NCI-H526 (cell line): ENCODE data around the gene SRGN.

Experiments used
- DNase-seq, 2 experiments: peaks; one replicate each; lab custom pipeline; 2025; lab: John Stamatoyannopoulos, UW

The SRGN gene

DNA sequence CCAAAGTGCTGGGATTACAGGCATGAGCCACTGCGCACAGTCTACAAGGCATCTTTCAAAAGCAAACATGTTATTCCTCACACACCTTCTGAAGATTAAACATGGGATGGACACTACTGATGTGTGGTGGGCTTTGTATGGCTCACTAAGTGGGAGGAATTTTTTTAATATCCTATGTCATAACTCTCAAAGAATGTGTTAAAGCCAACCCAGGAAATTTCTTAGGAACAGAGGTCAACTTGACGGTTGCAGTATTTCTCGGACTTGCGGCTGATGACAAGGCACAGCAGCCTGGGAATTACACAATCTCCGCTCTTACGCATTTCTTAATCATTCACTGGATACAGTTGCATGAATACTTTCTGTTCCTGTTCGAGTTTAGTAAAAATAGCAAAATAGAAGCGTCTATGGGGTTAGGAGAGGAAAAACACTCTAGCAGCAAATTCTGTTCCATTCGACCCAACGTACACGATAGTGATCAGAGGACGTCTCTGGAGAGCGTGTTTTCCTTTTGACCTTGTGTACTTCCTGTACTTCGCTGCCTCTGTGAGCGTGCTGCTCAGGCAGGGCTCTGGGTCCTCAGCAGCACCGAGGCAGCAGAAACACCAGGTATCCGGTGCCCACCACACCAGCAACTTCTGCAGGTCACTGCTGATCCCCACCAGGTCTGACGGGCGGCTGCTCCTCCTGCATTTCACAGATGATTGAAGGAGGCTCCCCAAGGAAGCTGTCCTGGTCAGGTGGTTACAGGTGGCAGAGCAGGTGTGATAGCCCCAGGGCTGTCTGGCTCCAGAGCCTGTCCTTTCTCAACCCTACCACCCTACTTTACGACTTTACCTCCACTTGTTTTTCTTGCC, 26.4 kb upstream of the SRGN start:
- DNase-seq: peak in 1 of 2 experiments; percentile 6

DNA sequence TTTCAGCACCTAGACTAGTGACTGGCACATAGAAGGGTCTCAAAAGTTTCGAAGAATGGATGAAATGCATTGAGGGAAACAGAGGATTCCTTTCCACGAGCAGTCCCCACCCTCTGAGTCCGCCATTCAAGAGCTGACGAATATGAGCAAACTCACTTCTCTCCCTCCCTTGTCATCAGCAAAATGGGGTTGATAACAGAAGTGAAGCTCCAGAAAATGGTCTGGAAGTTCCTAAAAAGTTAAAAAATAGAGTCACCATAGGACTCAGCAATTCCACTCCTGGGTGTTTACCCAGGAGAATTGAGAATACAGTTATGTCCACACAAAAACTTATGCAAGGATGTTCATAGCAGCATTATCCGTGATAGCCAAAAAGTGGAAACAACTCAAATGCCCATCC, 25.0 kb upstream of the SRGN start:
- DNase-seq: no peak

DNA sequence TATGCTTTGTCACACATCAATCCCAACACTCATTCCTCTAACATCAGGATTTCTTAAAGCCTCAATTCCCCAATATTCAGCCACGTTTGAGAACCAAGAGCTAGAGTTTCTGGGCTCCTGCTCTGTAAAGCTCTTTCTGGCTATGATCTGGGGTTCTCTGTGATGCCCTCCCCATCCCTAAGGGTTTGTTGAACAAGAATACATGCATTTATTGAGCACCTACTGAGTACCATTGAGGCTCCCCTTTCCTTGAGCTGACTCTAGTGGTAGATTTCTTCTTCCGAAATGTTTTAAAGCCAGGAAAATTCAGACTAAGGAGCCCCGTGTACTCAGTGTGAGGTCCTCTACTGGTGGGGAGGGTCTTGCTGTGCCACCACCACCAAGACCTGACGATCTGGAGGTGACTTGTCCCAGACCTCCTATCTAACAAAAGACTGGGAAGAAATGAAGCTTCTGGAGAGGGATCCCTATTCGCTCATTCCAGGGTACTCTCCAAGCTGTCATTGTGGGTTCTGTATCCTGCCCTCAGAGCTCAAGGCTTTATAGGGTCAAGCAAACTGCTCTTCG, 23.1 kb upstream of the SRGN start:
- DNase-seq: no peak

DNA sequence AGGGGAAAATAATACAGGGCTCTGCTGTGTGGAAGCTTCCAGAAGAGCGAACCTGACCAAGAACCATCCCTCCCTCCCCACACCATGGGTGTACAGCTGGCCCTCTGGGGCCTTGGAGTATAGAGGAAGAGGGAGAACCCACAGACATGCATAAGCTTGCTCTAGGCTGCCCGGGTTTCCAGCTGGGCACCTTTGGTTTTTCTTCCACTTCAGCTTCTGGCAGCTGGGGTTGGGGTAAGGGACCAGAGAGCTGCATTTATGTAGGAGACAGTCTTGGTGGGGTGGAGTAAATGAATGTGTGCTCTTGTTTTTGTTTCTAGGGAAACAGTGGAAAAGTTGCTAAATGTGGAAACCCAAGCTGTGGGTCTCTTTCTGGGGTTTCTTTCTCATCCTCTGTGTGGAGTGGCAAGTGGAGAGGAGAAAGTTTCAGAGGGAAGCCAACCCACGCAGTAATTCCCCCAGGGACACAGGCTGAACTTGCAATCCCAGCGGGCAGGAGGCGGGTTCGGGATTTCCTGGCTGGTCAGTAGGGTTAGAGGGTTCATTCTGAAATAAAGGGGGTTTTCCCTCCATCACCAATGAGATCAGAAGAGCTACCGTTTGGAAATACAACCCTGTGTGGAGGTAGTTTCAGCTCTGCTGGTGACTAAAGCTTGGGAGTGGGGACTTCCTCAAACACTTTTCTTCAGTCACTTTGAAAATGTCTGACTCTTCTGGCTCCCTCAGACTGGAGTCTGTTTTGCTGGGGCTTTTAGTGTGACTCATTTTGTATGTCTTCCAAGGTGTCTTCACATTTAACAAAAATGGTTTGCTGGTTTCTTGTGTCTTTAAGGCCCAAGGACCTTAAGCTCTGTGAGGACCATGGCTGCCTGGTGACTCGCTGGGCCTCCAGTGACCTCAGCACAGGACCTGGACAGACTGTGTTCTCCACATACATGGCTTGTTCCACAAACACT, 22.2 kb upstream of the SRGN start:
- no peak for DNase-seq

DNA sequence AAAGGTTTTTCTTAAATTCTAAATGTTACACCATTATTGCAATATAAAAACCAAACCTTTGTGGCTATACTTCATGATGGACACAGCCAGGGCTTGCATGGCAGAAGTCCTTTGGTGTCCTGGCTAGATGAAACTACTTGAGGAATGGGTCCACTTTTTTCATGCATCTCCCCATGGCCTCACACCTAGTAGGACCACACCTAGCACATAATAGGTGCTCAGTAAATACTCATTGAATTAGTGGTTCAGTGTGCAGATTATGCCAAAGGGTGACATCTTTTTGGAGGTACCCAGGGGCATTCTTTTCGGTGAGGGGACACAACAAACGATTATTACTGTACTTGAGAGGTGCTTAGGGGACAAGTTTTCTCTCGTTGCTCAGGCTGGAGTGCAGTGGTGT, 20.7 kb upstream of the SRGN start:
- no peak for DNase-seq

DNA sequence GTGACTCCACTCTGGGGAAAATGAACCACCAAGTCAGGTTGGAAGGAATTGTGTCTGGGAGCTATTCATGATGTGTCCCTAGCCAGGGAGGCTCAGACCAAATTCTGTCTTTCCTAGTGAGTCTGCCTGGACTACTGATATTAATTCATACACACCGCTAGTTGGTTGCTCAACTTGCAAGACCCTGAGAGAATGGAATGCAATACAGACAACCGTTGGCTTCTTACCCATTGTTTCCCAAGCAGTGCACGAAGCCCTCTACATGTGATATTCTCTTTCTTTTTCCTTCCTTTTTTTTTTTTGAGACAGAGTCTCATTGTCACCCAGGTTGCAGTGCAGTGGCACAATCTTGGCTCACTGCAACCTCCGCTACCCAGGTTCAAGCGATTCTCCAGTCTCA, 19.4 kb upstream of the SRGN start:
- DNase-seq: no peak

DNA sequence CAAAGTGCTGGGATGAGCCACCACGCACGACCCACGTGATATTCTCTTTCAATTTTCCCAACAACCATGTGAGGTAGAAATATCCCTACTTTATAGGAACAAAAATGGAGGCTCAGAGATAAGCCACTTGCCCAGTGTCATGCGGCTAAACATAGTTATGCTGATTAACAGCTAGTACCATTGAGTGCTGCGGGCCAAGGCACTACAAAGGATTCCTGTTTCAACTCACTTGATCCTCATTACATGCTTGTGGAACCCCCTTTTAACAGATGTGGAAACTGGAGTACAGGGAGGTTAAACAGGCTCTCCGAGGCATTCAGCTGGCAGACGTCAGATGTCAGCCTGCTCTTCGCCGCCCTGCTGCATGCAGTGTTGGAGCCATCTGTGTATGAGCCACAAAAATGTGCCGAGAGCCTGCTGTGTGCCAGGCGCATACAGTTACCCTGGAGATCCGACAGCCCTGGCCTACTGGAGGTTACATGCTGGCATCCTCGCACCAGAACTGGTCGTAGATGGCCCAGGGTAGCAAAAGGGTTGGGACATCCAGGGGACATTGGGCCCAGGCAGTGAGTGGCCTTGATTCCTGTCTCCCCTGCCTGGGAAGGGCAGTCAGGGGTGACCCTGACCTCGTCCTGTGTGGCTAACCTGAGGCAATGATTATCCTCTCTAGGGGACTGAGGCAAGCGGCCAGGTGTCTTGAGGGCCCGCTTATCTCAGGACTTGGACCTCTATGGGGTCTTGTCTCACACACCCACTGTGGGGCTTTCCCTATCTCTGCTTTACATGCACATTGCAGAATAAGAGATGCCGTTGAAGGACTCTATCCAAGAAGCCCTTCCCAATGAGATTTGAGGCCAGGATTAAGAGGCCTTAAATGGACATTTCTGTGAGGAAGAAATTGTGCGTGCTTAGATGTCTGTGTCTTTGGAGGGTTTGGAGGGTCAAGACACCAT, 18.5 kb upstream of the SRGN start:
- DNase-seq: no peak

DNA sequence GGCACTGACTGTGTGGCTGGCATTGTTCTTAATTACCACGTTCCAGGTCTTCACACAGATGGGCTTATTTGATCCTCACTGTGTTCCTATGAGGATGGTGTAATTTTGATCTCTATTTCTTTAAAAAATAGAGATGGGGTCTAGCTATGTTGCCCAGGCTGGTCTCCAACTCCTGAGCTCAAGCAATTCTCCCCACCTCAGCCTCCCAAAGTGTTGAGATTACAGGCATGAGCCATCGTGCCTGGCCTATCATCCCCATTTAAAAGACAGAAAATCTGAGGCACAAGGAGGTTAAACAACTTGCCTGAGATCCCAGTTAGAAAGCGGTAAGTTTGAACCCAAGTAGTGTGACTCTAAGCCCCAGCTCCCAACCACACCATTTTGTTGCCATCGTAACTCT, 17.0 kb upstream of the SRGN start:
- no peak for DNase-seq

DNA sequence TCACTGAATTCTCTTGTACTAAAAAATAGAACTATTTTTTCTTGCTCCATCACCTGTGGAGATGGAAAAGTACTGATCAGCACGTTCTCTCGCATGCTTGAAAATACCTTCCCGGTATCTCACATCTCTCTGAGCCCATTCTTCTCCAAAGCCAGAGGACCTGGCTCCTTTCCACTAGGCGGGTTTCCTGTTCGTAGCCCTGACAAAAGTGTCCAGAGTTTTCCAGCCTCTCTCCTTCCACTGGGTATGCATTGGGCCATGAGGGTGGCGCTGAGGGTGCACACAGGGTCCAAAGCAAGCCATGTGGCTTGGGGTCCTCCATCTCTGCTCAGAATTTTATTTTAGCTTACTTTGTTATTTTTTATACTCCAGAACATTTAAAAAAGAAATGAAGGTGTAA, 16.3 kb upstream of the SRGN start:
- DNase-seq: no peak

DNA sequence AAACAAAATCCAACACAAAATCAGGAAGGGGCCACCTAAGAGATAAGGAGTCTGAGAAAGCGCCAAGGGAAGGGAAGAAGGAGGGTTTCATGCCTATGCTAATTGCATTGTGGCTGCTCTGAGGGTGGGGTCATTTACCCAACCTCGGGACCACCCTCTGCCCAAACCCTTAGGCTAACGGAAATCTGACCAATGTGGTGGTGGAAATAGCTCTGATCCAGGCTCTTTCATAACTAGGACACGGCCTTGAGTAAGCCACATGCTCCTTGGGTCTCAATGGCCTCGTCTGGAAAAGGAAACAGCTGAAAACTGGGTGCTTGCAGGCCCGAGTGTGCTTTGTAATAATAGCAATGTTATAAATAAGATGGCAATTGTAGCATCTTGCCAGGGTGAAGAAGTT, 14.9 kb upstream of the SRGN start:
- no peak for DNase-seq

DNA sequence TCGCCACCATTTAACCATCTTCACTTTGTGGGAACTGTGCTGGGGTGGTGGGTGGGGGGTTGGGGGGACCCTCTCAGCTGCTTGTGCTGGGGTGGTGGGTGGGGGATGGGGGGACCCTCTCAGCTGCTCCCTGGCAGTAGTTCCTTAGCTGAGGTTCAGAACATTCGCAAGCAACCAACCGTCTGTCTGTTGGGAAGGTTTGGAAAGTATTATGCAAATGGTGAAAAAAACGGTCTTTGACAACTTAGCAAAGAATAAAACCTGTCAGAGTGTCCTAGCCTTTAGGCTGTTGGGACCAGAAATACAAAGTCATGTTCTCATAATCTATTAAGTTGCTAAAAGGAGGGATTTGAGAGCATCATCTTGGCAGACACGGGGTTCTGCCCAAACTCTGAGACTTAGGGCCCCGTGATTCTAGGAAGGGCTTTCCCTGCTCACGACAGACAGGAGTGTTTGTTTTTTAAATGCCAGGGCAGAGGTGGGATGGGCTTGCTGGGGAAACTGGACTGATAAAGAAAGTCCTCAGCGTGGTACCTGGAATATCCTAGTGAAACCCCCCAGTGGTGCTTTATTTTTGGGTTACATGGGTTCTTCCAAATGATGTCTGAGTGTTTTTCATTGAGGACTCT, 14.1 kb upstream of the SRGN start:
- peak in 1 of 2 experiments; percentile 10 for DNase-seq

DNA sequence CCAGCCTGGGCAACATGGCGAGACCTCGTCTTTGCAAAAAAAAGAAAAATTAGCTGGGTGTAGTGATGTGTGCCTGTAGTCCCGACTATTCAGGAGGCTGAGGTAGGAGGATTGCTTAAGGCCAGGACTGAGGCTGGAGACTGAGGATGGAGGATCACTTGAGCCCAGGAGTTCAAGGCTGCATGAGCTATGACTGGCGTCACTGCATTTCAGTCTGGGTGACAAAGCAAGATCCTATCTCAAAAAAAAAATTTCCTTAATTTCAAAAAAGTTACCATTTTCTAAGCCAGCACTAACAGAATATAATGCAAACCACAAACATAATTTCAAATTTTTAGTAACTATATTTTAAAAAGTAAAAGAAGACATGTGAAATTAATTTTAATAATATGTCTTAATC, 13.4 kb upstream of the SRGN start:
- no peak for DNase-seq

DNA sequence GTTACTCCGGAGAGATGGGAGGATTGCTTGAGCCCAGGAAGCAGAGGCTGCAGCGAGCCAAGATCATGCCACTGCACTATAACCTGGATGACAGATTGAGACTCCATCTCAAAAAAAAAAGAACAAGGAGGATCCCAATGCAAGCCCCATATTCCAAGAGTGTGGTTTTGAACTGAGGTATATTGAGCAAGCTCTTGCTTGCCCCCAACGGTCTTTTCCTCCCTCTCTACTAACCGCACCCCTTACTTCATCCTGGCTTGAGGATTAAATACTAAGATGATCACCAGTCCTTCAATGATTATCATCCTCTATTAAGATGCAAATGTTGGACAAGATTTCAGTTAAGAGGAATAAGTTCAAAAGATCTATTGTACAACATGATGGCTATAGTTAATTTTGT, 12.5 kb upstream of the SRGN start:
- no peak for DNase-seq

DNA sequence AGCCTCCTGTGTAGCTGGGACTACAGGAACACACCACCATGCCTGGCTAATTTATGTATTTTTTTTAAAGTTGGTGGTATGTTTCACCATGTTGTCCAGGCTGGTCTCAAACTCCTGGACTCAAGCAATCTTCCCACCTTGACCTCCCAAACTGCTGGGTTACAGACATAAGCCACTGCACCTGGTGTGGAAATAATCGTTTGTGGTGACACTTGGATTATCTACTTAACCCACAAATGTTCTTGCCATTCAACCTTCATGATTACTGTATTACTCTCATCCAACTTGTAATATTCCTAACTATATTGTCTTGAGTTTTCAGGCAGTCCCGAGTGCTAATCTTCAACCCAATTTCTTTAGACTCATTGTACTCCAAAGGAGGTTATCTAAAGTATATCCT, 9.6 kb upstream of the SRGN start:
- DNase-seq: no peak

DNA sequence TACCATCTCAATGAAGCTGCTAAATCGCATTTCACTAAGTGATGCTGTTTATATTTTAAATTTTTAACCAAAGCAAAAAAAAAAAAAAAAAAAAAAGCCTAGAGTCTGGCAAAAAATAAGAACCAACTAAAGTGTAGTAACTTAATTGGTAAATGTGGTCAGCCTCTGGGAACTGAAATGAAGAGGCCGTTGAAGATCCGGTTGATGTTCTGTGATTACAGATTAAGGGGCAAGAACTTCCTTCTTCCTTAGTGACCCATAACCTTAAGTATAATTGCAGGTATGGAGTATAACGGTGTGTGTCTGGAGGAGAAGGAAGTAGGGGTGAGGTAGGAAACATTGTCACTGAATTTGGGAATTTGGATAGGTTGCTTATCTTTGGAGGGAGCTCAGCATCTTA, 7.7 kb upstream of the SRGN start:
- no peak for DNase-seq

DNA sequence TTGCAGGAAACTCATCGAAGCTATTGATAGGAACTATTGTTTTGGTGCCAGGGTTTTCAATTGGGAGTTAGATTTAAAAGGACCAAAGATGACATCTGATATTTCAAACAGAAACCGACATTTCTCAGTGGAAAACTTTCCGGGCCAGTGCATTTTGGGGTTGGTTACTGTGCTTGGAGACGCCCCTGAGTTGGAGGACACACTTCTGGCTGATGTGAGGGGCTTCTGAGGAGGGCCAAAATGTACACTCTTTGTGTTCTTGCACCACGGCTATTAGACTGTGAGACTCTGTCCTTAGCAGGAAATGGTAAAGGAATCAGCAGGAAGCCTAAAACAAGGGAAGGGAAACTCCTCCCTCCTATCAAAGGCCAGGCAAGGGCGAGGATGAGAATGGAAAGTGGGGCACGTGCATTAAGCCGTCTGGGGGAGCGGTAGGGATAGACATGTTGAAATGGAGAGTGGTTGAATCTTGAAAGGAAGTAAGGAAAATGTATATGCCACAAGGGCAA, 1.8 kb upstream of the SRGN start:
- DNase-seq: no peak

DNA sequence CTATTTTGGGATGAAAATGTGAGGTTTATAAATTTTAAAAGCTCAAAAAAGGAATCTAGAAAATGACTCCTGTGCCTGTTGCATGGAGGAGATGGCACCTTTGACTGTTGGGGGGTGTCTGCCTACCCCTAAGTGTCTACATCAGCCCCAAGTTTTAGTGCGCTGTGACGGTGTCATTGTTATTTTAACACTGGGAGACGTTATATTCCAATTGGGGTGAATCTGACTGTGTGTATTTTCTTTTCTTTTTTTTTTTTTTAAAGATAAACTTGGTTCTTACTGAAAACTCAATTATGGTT, 517 bp downstream of the SRGN start:
- DNase-seq: no peak

DNA sequence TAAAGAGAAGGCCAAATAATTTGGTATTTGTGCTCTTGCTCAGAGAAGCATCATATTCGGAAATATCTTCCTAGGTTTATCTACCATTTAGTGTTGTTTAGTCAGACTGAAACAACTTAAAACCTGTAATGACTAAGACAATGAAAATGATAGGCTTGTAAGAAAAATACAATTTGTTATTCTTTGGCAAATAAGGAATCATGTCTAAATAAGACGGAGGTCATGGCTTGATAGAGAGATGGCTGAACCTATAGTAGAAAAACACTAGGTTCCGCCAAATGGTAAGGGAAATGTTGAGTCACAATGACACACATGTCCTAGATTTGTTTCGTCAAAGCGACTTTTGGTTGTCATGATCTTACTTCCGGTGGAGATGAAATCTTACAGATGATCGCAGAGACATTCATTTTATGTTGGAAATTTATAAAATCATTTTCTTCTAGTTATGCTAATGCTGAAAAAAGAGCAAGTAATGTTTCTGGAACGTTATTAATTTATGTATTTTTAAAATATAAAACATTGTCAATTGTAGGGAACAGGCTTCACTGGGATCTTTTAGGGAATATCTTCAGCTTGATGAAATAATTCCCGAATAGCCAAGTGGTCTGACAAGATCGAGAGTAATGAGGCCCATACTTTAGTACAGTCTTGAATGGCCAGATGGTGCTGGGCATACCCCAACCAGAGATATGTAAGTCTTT, 1.0 kb downstream of the SRGN start:
- no peak for DNase-seq

DNA sequence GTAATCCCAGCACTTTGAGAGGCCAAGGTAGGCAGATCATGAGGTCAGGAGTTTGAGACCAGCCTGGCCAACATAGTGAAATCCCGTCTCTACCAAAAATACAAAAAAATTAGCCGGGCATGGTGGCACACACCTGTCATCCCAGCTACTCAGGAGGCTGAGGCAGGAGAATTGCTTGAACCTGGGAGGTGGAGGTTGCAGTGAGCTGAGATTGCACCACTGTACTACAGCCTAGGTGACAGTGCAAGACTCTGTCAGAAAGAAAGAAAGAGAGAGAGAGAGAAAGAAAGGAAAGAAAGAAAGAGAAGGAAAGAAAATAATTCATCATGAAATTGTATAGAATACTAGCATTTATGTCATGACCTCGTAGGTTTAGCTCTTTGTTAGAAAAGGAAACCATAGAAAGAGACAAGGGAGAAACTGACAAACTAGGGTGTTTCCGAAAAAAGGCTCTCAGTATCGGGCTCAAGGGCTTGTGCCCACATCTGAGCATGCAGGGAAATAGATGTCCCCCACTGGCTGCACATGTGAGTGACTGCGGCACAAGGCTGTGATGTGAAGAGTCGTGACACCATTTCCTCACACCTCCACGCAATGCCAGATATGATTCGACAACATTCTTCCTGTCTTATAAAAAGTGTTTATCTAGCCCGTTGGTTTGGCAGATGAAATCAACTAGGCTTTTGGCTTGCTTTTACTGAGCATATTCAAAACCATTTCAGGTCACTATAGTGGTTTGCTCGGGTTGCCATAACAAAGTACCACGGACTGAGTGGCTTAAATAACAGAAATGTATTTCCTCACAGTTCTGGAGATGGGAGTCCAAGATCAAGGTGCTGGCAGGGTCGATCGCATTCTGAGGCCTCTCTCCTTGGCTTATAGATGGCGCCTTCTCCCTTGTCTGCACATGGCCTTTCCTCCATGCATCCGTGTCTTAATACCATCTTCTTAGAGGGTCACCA, 2.0 kb downstream of the SRGN start:
- no peak for DNase-seq
